GM10266 (cell line): ENCODE results near the gene TRIO.

Source experiments
- DNase-seq: peaks from one replicate; pipeline ENCODE4 v3.0.0; 2012; ENCODE audit errors: extremely low spot score
- CTCF ChIP-seq: IDR thresholded peaks from 2 replicates; pipeline ENCODE4 v1.5.1; 2012; ENCODE audit warnings: mild to moderate bottlenecking, low read depth; ENCODE audit not compliant: control insufficient read depth, insufficient read depth; ENCODE audit errors: missing control alignments

TRIO gene

GRCh38 chr5:14250748-14251701, 107.9 kb downstream of the TRIO start:
- no peak for DNase-seq
- TF ChIP-seq CTCF: no peak

- no peak for DNase-seq
- TF ChIP-seq CTCF: no peak
Observed at GRCh38 chr5:14251733-14252132, 108.6 kb downstream of the TRIO start.

- DNase-seq: no peak
- TF ChIP-seq CTCF: no peak
Observed at GRCh38 chr5:14252793-14253192, 109.7 kb downstream of the TRIO start.

- TF ChIP-seq CTCF: no peak
- DNase-seq: no peak
Observed at GRCh38 chr5:14254686-14255085, 111.5 kb downstream of the TRIO start.

GRCh38 chr5:14256026-14256690, 113.0 kb downstream of the TRIO start:
- DNase-seq: no peak
- TF ChIP-seq CTCF: no peak

GRCh38 chr5:14256756-14257393, 113.7 kb downstream of the TRIO start:
- no peak for TF ChIP-seq CTCF
- DNase-seq: no peak
